PFSK-1 (cell line): ENCODE results near the gene RPTOR.

Experiments used
- FOXP2 ChIP-seq: optimal IDR thresholded peaks from 2 replicates; pipeline ENCODE3; 2011; ENCODE audit warnings: borderline replicate concordance, control low read depth, inconsistent platforms; ENCODE audit not compliant: insufficient read depth; ENCODE audit errors: extremely low read length, extremely low read depth
- POLR2AphosphoS5 ChIP-seq: IDR thresholded peaks from 2 replicates; pipeline ENCODE4 v1.6.1; 2012; ENCODE audit warnings: low read depth, mild to moderate bottlenecking, control low read depth, low read length, moderate library complexity
- REST ChIP-seq, 2 experiments: IDR thresholded peaks; 2 replicates each; pipeline versions ENCODE4 v1.6.1 to v1.8.0; 2011 to 2012; ENCODE audit warnings: low read depth in 2 of 2, low read length in 2 of 2, control low read depth in 1 of 2, inconsistent platforms in 1 of 2, mild to moderate bottlenecking in 1 of 2, moderate library complexity in 1 of 2; ENCODE audit not compliant: insufficient read depth in 1 of 2
- SIN3A ChIP-seq: IDR thresholded peaks from 2 replicates; pipeline ENCODE4 v1.6.1; 2012; ENCODE audit warnings: mild to moderate bottlenecking, low read length, moderate library complexity, borderline replicate concordance; ENCODE audit not compliant: insufficient read depth
- TAF1 ChIP-seq: IDR thresholded peaks from 2 replicates; pipeline ENCODE4 v1.6.1; 2012; ENCODE audit warnings: low read length, control low read depth, borderline replicate concordance; ENCODE audit not compliant: insufficient read depth

RPTOR gene

DNA sequence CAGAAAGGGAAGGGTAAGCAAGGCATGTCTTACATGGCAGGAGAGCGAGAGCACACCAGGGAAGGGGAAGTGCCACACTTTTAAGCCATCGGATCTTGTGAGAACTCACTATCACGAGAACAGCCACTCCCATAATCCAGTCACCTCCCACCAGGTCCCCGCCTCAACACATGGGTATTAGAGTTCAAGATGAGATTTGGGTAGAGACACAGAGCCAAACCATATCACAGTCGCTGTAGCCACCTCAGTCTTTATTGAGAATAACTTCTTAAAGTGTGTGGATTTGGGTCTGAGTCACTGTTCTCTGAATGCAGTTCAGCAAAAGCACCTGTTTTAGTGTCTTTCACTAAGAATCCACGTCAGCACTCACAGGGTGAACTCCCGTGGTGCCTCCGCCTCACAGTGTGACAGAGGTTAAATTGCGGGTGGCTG is 251.8 kb downstream of the RPTOR start:
- TF ChIP-seq POLR2AphosphoS5 (no peak), TAF1 (no peak), FOXP2 (no peak), SIN3A (no peak), REST (IDR thresholded peaks at IDR 0.05; ENCODE audit: insufficient read depth in 1 of 2, low read depth in 2 of 2, low read length in 2 of 2) (no peak)

DNA sequence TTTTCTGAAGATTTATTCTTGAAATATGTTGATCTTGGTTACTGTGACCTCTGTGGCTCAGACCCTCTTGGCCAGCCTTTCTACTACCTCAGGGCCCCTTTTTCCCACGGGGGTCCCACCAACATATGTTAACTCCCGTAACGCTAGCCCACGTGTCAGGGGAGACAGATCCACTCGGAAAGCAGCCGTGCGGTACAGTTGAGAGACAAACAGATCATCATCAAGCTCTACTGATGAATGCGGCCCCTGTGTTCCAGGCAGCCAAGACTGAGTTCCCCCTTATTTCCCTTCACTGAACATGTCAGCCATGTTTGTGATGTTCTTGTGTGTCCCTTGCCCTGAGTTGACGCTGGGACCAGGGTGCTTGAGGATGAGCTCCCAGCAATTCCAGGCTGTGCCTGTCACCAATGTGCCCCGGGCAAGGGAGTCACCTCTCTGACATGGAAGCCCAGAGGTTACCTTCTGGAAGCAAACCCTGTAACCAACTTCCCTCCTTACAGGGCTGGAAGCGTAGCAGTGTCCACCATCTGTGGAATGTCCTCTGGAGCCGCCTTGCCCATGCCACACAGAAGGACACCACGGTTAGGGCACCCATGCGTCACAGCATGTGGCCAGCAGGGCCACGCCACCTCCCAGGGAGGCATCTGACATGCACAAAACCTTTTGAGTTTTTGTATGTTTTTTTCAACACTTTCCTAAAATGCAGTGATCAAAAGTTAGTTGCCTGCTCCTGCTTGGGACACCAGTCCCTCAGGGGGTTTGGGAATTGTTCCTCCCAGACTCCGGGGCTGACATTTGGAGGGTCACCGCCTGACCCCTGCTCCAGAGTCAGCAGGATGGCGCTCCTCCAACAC is 253.3 kb downstream of the RPTOR start:
- TF ChIP-seq SIN3A, result no peak
- TF ChIP-seq FOXP2, result no peak
- no peak for TF ChIP-seq TAF1
- no peak for TF ChIP-seq POLR2AphosphoS5
- TF ChIP-seq REST (IDR thresholded peaks at IDR 0.05; ENCODE audit: insufficient read depth in 1 of 2, low read depth in 2 of 2, low read length in 2 of 2), result no peak

- TF ChIP-seq FOXP2 (no peak), POLR2AphosphoS5 (no peak), REST (IDR thresholded peaks at IDR 0.05; ENCODE audit: insufficient read depth in 1 of 2, low read depth in 2 of 2, low read length in 2 of 2) (no peak), SIN3A (no peak), TAF1 (no peak)
These were observed 254.2 kb downstream of the RPTOR start for GRCh38 chr17:80798595-80799537.

DNA sequence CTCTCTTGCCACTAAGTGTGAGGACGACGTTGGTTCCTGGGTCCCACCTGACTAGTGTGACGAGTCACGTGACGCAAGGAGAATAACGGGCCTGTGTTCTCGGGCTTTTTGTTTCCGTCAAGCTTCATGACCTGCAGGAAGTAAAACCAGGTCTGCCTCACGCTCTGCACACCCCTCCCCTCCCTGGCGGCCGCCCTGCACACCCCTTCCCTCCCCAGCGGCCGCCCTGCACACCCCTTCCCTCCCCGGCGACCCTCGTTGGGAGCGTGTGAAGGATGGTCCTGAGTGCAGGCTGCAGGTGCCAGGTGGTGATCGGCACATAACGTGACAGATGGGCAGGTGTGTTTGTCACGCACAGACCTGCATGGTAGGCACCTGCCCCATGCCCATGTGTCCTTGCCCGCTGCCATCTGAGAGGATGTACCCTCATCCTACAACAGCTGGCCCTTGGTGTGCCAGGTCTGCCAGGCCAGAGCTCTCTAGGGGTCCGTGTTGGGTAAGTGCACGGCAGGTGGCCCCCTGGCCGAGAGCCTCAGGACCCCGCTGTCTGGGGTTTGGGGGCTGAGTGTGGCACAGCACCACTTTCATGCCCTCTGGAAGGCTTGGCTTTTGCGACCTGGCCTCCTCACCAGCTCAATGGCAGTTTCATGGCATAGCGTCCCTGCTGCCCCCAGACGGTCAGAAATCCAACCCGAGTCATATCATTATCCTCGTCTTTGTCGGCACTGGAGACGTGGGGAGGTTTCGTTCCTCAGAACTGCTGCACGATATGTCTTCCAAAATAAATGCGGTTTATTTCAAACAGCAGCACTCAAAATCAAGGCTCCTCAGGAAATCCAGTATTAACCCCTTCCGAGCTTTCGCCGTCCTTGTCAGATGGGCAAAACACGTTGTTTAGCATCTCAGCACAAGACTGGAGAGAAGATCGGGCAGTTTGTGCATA is 255.2 kb downstream of the RPTOR start:
- TF ChIP-seq POLR2AphosphoS5 (no peak), SIN3A (no peak), REST (IDR thresholded peaks at IDR 0.05; ENCODE audit: insufficient read depth in 1 of 2, low read depth in 2 of 2, low read length in 2 of 2) (no peak), FOXP2 (no peak), TAF1 (no peak)
